SK-N-SH treated with all-trans-retinoic acid at 6 μM for 48 hours (cell line): ENCODE measurements around the gene MBD3L1.

Source experiments
- ATAC-seq: fragments of 200-7000 bp; cut with Tn5 transposase; 3 replicates; pipeline ENCODE4 v1.9.1; 2020; ENCODE audit warnings: mild to moderate bottlenecking, moderate library complexity
- ARNTL ChIP-seq: fragments of 450-650 bp; formaldehyde crosslinking; IDR thresholded peaks from 2 replicates; pipeline ENCODE4 v1.5.0; 2020; ENCODE audit warnings: low read depth, mild to moderate bottlenecking, moderate library complexity, borderline replicate concordance
- BACH2 ChIP-seq: fragments of 250-450 bp; sonication (Bioruptor Pico); IDR thresholded peaks from 2 replicates; pipeline ENCODE4 v1.9.0; 2021; ENCODE audit warnings: mild to moderate bottlenecking, borderline replicate concordance
- CREB5 ChIP-seq: fragments of 250-450 bp; sonication (Bioruptor Pico); IDR thresholded peaks from 2 replicates; pipeline ENCODE4 v1.5.1; 2020; ENCODE audit warnings: low read depth, mild to moderate bottlenecking, moderate library complexity
- CSRNP3 ChIP-seq: fragments of 250-450 bp; sonication (Bioruptor Pico); IDR thresholded peaks from 2 replicates; pipeline ENCODE4 v1.5.1; 2021; ENCODE audit warnings: mild to moderate bottlenecking, moderate library complexity
- ESRRG ChIP-seq: fragments of 250-450 bp; sonication (Bioruptor Pico); IDR thresholded peaks from 2 replicates; pipeline ENCODE4 v1.6.1; 2021; ENCODE audit warnings: mild to moderate bottlenecking
- GLIS3 ChIP-seq: fragments of 250-450 bp; sonication (Bioruptor Pico); IDR thresholded peaks from 2 replicates; pipeline ENCODE4 v1.5.0; 2020; ENCODE audit warnings: mild to moderate bottlenecking, moderate library complexity
- ISL1 ChIP-seq: fragments of 250-450 bp; sonication (Bioruptor Pico); IDR thresholded peaks from 2 replicates; pipeline ENCODE4 v2.1.2; 2022; ENCODE audit warnings: mild to moderate bottlenecking, moderate library complexity
- PATZ1 ChIP-seq: fragments of 250-450 bp; sonication (Bioruptor Pico); IDR thresholded peaks from 2 replicates; pipeline ENCODE4 v1.8.0; 2020; ENCODE audit warnings: mild to moderate bottlenecking, moderate library complexity, borderline replicate concordance
- POU6F1 ChIP-seq: fragments of 250-450 bp; sonication (Bioruptor Pico); IDR thresholded peaks from 2 replicates; pipeline ENCODE4 v1.8.0; 2021; ENCODE audit warnings: low read depth, mild to moderate bottlenecking, moderate library complexity, borderline replicate concordance
- PPARA ChIP-seq: fragments of 250-450 bp; sonication (Bioruptor Pico); IDR thresholded peaks from 2 replicates; pipeline ENCODE4 v1.5.0; 2020; ENCODE audit warnings: mild to moderate bottlenecking, borderline replicate concordance
- RARB ChIP-seq: fragments of 250-450 bp; sonication (Bioruptor Pico); IDR thresholded peaks from 2 replicates; pipeline ENCODE4 v1.8.0; 2021; ENCODE audit warnings: mild to moderate bottlenecking, moderate library complexity
- SNAI2 ChIP-seq: fragments of 250-450 bp; sonication (Bioruptor Pico); IDR thresholded peaks from 2 replicates; pipeline ENCODE4 v1.5.0; 2020; ENCODE audit warnings: mild to moderate bottlenecking, moderate library complexity
- TCF4 ChIP-seq: fragments of 250-450 bp; sonication (Bioruptor Pico); IDR thresholded peaks from 2 replicates; pipeline ENCODE4 v1.8.0; 2021; ENCODE audit warnings: mild to moderate bottlenecking, moderate library complexity, borderline replicate concordance
- TOX ChIP-seq: fragments of 250-450 bp; sonication (Bioruptor Pico); IDR thresholded peaks from 2 replicates; pipeline ENCODE4 v1.8.0; 2021; ENCODE audit warnings: mild to moderate bottlenecking, moderate library complexity, borderline replicate concordance
- TSHZ2 ChIP-seq: fragments of 250-450 bp; sonication (Bioruptor Pico); IDR thresholded peaks from 2 replicates; pipeline ENCODE4 v1.5.0; 2020; ENCODE audit warnings: mild to moderate bottlenecking, moderate library complexity
- ZC3H10 ChIP-seq: fragments of 250-450 bp; sonication (Bioruptor Pico); IDR thresholded peaks from 2 replicates; pipeline ENCODE4 v1.5.1; 2021; ENCODE audit warnings: mild to moderate bottlenecking, moderate library complexity
- ZFP3 ChIP-seq: fragments of 250-450 bp; sonication (Bioruptor Pico); IDR thresholded peaks from 2 replicates; pipeline ENCODE4 v1.5.0; 2020; ENCODE audit warnings: mild to moderate bottlenecking, moderate library complexity
- ZFP30 ChIP-seq: fragments of 450-650 bp; formaldehyde crosslinking; IDR thresholded peaks from 2 replicates; pipeline ENCODE4 v1.5.0; 2022; ENCODE audit warnings: mild to moderate bottlenecking, moderate library complexity
- ZNF565 ChIP-seq: fragments of 450-650 bp; formaldehyde crosslinking; conservative IDR thresholded peaks from 2 replicates; pipeline ENCODE4 v1.5.0; 2020; ENCODE audit warnings: low read depth, mild to moderate bottlenecking, moderate library complexity
- ZNF70 ChIP-seq: fragments of 450-650 bp; formaldehyde crosslinking; IDR thresholded peaks from 2 replicates; pipeline ENCODE4 v1.5.0; 2020; ENCODE audit warnings: mild to moderate bottlenecking, moderate library complexity

Gene MBD3L1

GRCh38 chr19:8877854-8878705 is 45.9 kb downstream of the MBD3L1 start:
- no peak for ATAC-seq
- TF ChIP-seq PPARA (no peak), ARNTL (CRISPR knock-in tag) (no peak), PATZ1 (CRISPR knock-in tag) (no peak), GLIS3 (CRISPR knock-in tag) (no peak), SNAI2 (no peak), TOX (CRISPR knock-in tag) (no peak), ZFP30 (no peak), ZNF70 (no peak), TSHZ2 (CRISPR knock-in tag) (no peak), ZNF565 (no peak), BACH2 (CRISPR knock-in tag) (no peak), ESRRG (no peak), CSRNP3 (CRISPR knock-in tag) (no peak), ZC3H10 (CRISPR knock-in tag) (no peak), RARB (CRISPR knock-in tag) (no peak), ISL1 (no peak), POU6F1 (CRISPR knock-in tag) (no peak), TCF4 (no peak), CREB5 (no peak)

GRCh38 chr19:8880868-8881488 is 48.8 kb downstream of the MBD3L1 start:
- TF ChIP-seq CSRNP3 (CRISPR knock-in tag) (no peak), TOX (CRISPR knock-in tag) (no peak), ZFP3 (no peak), SNAI2 (no peak), PATZ1 (CRISPR knock-in tag) (no peak), GLIS3 (CRISPR knock-in tag) (no peak), PPARA (no peak), TSHZ2 (CRISPR knock-in tag) (no peak)
- TF ChIP-seq, all 23 proteins: peak for 0
- ATAC-seq: no peak
